Type B pancreatic cell (in vitro differentiated cells): ENCODE results near the gene YJEFN3. TPM values are rescaled to one million over a fixed set of nuclear protein-coding genes. Genes with fewer than 3 reads are reported as not detected.

Source experiments
- DNase-seq: peaks from one replicate; pipeline ENCODE4 v3.0.0; 2021; ENCODE audit warnings: mixed read lengths; ENCODE audit not compliant: unreplicated experiment; ENCODE audit errors: extremely low spot score
- H3K27ac Mint-ChIP-seq: 2 replicates; pipeline ENCODE4 v1.8.0; 2021; ENCODE audit warnings: mild to moderate bottlenecking, mixed read lengths
- H3K27me3 Mint-ChIP-seq: 2 replicates; pipeline ENCODE4 v1.8.0; 2021; ENCODE audit warnings: mixed read lengths
- H3K36me3 Mint-ChIP-seq: 2 replicates; pipeline ENCODE4 v1.8.0; 2021; ENCODE audit warnings: mixed read lengths
- H3K4me1 Mint-ChIP-seq: one replicate; pipeline ENCODE4 v1.8.0; 2021; ENCODE audit warnings: mixed read lengths; ENCODE audit not compliant: unreplicated experiment
- H3K4me3 Mint-ChIP-seq: 2 replicates; pipeline ENCODE4 v1.8.0; 2021; ENCODE audit warnings: mild to moderate bottlenecking, mixed read lengths
- H3K9me3 Mint-ChIP-seq: 2 replicates; pipeline ENCODE4 v1.8.0; 2021; ENCODE audit warnings: mixed read lengths
- CTCF ChIP-seq: fragments of 200-600 bp; sonication (generic); conservative IDR thresholded peaks from 2 replicates; pipeline ENCODE4 v1.5.0; 2021; ENCODE audit warnings: antibody characterized with exemption, mild to moderate bottlenecking
- total RNA-seq: library from RNA; stranded (reverse); gene quantifications from 2 replicates; pipeline ENCODE4 v1.2.1, GENCODE V29; 2021; ENCODE audit warnings: low replicate concordance

YJEFN3 gene
- total RNA-seq, 1 donor from 2014 or later, result 23.2 TPM

- no peaks in the 10 kb centered on the region for H3K36me3 Mint-ChIP-seq
- H3K9me3 Mint-ChIP-seq, result no peaks in the 10 kb centered on the region
- TF ChIP-seq CTCF, result no peak
- no peak for DNase-seq
- H3K27me3 Mint-ChIP-seq, result peaks cover 15% of the 10 kb centered on the region
- peaks cover 10% of the 10 kb centered on the region for H3K4me1 Mint-ChIP-seq
- peak overlapping the region; percentile 80 for H3K4me3 Mint-ChIP-seq
- peak overlapping the region; percentile 62 for H3K27ac Mint-ChIP-seq
Measured at GRCh38 chr19:19538785-19539166, 10.1 kb downstream of the YJEFN3 start.

GRCh38 chr19:19539698-19540063, 11.0 kb downstream of the YJEFN3 start:
- H3K4me1 Mint-ChIP-seq, result peaks cover 5% of the 10 kb centered on the region
- H3K36me3 Mint-ChIP-seq, result no peaks in the 10 kb centered on the region
- H3K4me3 Mint-ChIP-seq, result no peak overlapping the region
- no peak overlapping the region for H3K27ac Mint-ChIP-seq
- no peaks in the 10 kb centered on the region for H3K9me3 Mint-ChIP-seq
- H3K27me3 Mint-ChIP-seq, result peaks cover 15% of the 10 kb centered on the region
- no peak for DNase-seq
- no peak for TF ChIP-seq CTCF

GRCh38 chr19:19540064-19540714, 11.5 kb downstream of the YJEFN3 start:
- Mint-ChIP-seq H3K36me3 (no peaks in the 10 kb centered on the region), H3K27ac (no peak overlapping the region), H3K4me3 (no peak overlapping the region), H3K27me3 (peaks cover 15% of the 10 kb centered on the region), H3K9me3 (no peaks in the 10 kb centered on the region), H3K4me1 (peaks cover 5% of the 10 kb centered on the region)
- no peak for TF ChIP-seq CTCF
- DNase-seq, result no peak

GRCh38 chr19:19540715-19541515, 12.2 kb downstream of the YJEFN3 start:
- Mint-ChIP-seq H3K27ac (no peak overlapping the region), H3K4me3 (no peak overlapping the region), H3K27me3 (peaks cover 15% of the 10 kb centered on the region), H3K4me1 (peaks cover 5% of the 10 kb centered on the region), H3K36me3 (no peaks in the 10 kb centered on the region), H3K9me3 (no peaks in the 10 kb centered on the region)
- DNase-seq, result no peak
- no peak for TF ChIP-seq CTCF

GRCh38 chr19:19541616-19542015, 12.9 kb downstream of the YJEFN3 start:
- H3K27me3 Mint-ChIP-seq, result peaks cover 14% of the 10 kb centered on the region
- DNase-seq, result no peak
- H3K36me3 Mint-ChIP-seq, result no peaks in the 10 kb centered on the region
- H3K4me3 Mint-ChIP-seq, result no peak overlapping the region
- H3K9me3 Mint-ChIP-seq, result no peaks in the 10 kb centered on the region
- TF ChIP-seq CTCF, result no peak
- peaks cover 5% of the 10 kb centered on the region for H3K4me1 Mint-ChIP-seq
- H3K27ac Mint-ChIP-seq, result no peak overlapping the region
